Suprapubic skin (tissue), 4 donors: ENCODE results near the gene GREM1. TPM values are rescaled to one million over a fixed set of nuclear protein-coding genes. Genes with fewer than 3 reads are reported as not detected.

Source experiments
- DNase-seq, 2 donors: peaks; one replicate each; pipeline ENCODE4 v3.0.0-alpha.2; 2019; ENCODE audit warnings: low spot score in 2 of 2
- H3K27ac ChIP-seq: fragments of 200-600 bp; sonication (generic); one replicate; pipeline ENCODE4 v1.5.1; 2019
- H3K27me3 ChIP-seq: fragments of 200-600 bp; sonication (generic); one replicate; pipeline ENCODE4 v1.5.1; 2019
- H3K36me3 ChIP-seq: fragments of 200-600 bp; sonication (generic); one replicate; pipeline ENCODE4 v1.5.1; 2019
- H3K4me1 ChIP-seq: fragments of 200-600 bp; sonication (generic); one replicate; pipeline ENCODE4 v1.5.1; 2019
- H3K4me3 ChIP-seq: fragments of 200-600 bp; sonication (generic); one replicate; pipeline ENCODE4 v1.5.1; 2019; ENCODE audit warnings: mild to moderate bottlenecking
- H3K9me3 ChIP-seq: fragments of 200-600 bp; sonication (generic); one replicate; pipeline ENCODE4 v1.5.1; 2019
- EP300 ChIP-seq: sonication (generic); formaldehyde crosslinking; IDR thresholded peaks from one replicate; pipeline ENCODE4 v1.6.1; 2017; ENCODE audit warnings: antibody characterized with exemption
- POLR2A ChIP-seq, 2 donors: fragments of 450-650 bp; IDR thresholded peaks; one replicate each; pipeline ENCODE4 v1.6.1; 2017; ENCODE audit warnings: antibody characterized with exemption in 2 of 2, mild to moderate bottlenecking in 2 of 2, moderate library complexity in 2 of 2
- POLR2AphosphoS5 ChIP-seq, 3 donors: sonication (generic); formaldehyde crosslinking; IDR thresholded peaks; one replicate each; pipeline ENCODE4 v1.6.1; 2017; ENCODE audit warnings: antibody characterized with exemption in 3 of 3
- WGBS: methylation state at CpG from one replicate; pipeline ENCODE4 v1.1.5; 2018; 5-methylcytosine and 5-hydroxymethylcytosine counted together
- total RNA-seq, 4 donors: library from RNA; depleted of rRNA; stranded (reverse); fragments of >200 nt; gene quantifications; one replicate each; pipeline ENCODE4 v1.1.0, GENCODE V29; 2016
- TF ChIP-seq, protein P1 (sequence below), 2 donors: fragments of 200-600 bp in 1 of 2; fragments of 450-650 bp in 1 of 2; sonication (generic) in 1 of 2; IDR thresholded peaks; one replicate each; pipeline ENCODE4 v1.5.1; 2016 to 2019; ENCODE audit warnings: antibody characterized with exemption in 2 of 2, mild to moderate bottlenecking in 1 of 2, moderate library complexity in 1 of 2

Gene GREM1
- total RNA-seq, 4 donors from 2014 or later: 0.85 to 3.6 (median 1.6) TPM

DNA sequence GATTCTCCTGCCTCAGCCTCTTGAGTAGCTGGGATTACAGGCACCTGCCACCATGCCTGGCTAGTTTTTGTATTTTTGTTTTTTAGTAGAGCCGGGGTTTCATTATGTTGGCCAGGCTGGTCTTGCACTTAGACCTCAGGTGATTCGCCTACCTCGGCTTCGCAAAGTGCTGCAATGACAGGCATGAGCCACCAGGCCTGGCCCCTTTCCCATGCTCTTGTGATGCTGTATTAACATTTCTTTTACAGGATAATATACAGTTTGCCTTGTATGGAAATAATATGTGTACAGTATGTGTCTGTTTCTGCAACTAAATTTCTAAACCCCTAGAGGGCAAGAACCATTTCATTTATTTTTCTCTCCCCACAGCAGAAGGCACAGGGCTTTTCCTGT, 38.5 kb upstream of the GREM1 start:
- H3K36me3 ChIP-seq: no peaks in the 10 kb centered on the region
- no peak for DNase-seq
- H3K27ac ChIP-seq: no peak overlapping the region
- no peak overlapping the region for H3K4me3 ChIP-seq
- 78% methylated on average over 4 of the region's 4 CpGs for WGBS
- H3K4me1 ChIP-seq: peaks cover 42% of the 10 kb centered on the region
- TF ChIP-seq, protein P1, sequence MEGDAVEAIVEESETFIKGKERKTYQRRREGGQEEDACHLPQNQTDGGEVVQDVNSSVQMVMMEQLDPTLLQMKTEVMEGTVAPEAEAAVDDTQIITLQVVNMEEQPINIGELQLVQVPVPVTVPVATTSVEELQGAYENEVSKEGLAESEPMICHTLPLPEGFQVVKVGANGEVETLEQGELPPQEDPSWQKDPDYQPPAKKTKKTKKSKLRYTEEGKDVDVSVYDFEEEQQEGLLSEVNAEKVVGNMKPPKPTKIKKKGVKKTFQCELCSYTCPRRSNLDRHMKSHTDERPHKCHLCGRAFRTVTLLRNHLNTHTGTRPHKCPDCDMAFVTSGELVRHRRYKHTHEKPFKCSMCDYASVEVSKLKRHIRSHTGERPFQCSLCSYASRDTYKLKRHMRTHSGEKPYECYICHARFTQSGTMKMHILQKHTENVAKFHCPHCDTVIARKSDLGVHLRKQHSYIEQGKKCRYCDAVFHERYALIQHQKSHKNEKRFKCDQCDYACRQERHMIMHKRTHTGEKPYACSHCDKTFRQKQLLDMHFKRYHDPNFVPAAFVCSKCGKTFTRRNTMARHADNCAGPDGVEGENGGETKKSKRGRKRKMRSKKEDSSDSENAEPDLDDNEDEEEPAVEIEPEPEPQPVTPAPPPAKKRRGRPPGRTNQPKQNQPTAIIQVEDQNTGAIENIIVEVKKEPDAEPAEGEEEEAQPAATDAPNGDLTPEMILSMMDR (IDR thresholded peaks at IDR 0.05): no peak
- no peak for TF ChIP-seq EP300
- TF ChIP-seq POLR2AphosphoS5 (IDR thresholded peaks at IDR 0.05): no peak
- no peak for TF ChIP-seq POLR2A (IDR thresholded peaks at IDR 0.05)
- no peaks in the 10 kb centered on the region for H3K27me3 ChIP-seq
- H3K9me3 ChIP-seq: no peaks in the 10 kb centered on the region

DNA sequence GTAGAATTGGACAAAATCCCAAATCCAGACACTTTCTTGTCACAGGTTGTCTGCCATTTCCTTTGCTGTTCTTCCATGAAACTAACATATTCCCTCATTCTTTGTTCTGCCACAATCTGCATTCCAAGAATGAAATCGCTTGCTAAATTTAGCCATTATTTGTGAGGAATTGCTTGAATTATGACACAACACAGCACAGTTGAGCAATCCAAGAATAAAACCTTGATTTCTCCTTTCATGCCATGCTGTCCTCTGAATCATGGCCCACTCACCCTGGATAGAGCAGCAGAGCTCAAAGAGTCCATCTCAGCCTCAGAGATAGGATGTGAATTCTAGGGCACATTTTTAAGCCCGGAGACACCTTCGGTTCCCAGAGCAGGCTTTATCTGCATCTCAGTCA, 35.2 kb upstream of the GREM1 start:
- 78% methylated on average over 3 of the region's 3 CpGs for WGBS
- no peaks in the 10 kb centered on the region for H3K36me3 ChIP-seq
- H3K27ac ChIP-seq: no peak overlapping the region
- H3K4me1 ChIP-seq: peaks cover 24% of the 10 kb centered on the region
- no peak overlapping the region for H3K4me3 ChIP-seq
- H3K9me3 ChIP-seq: no peaks in the 10 kb centered on the region
- TF ChIP-seq POLR2A (IDR thresholded peaks at IDR 0.05): no peak
- TF ChIP-seq POLR2AphosphoS5 (IDR thresholded peaks at IDR 0.05): peak in 2 of 3 donors; percentile 25 to 72
- TF ChIP-seq, protein P1 (IDR thresholded peaks at IDR 0.05): no peak
- TF ChIP-seq EP300: no peak
- no peak for DNase-seq
- H3K27me3 ChIP-seq: no peaks in the 10 kb centered on the region

- WGBS: 93% methylated on average over 2 of the region's 2 CpGs
- TF ChIP-seq POLR2A (IDR thresholded peaks at IDR 0.05): no peak
- no peak for TF ChIP-seq EP300
- TF ChIP-seq, protein P1 (IDR thresholded peaks at IDR 0.05): no peak
- no peak for TF ChIP-seq POLR2AphosphoS5 (IDR thresholded peaks at IDR 0.05)
- no peak overlapping the region for H3K27ac ChIP-seq
These were observed 34.7 kb upstream of the GREM1 start for GRCh38 chr15:32682977-32683630.

GRCh38 chr15:32683906-32684584, 33.8 kb upstream of the GREM1 start:
- 77% methylated on average over 8 of the region's 8 CpGs for WGBS
- H3K4me1 ChIP-seq: peaks cover 20% of the 10 kb centered on the region
- no peaks in the 10 kb centered on the region for H3K27me3 ChIP-seq
- no peak for DNase-seq
- no peaks in the 10 kb centered on the region for H3K36me3 ChIP-seq
- TF ChIP-seq, protein P1 (IDR thresholded peaks at IDR 0.05): no peak
- TF ChIP-seq EP300: no peak
- no peak for TF ChIP-seq POLR2A (IDR thresholded peaks at IDR 0.05)
- TF ChIP-seq POLR2AphosphoS5 (IDR thresholded peaks at IDR 0.05): no peak
- no peak overlapping the region for H3K27ac ChIP-seq
- no peaks in the 10 kb centered on the region for H3K9me3 ChIP-seq
- no peak overlapping the region for H3K4me3 ChIP-seq

More at GRCh38 chr15:32682977-32683630, 34.7 kb upstream of the GREM1 start:
- Histone ChIP-seq H3K4me1 (peaks cover 22% of the 10 kb centered on the region), H3K27me3 (no peaks in the 10 kb centered on the region), H3K4me3 (no peak overlapping the region), H3K9me3 (no peaks in the 10 kb centered on the region), H3K36me3 (no peaks in the 10 kb centered on the region)
- no peak for DNase-seq

DNA sequence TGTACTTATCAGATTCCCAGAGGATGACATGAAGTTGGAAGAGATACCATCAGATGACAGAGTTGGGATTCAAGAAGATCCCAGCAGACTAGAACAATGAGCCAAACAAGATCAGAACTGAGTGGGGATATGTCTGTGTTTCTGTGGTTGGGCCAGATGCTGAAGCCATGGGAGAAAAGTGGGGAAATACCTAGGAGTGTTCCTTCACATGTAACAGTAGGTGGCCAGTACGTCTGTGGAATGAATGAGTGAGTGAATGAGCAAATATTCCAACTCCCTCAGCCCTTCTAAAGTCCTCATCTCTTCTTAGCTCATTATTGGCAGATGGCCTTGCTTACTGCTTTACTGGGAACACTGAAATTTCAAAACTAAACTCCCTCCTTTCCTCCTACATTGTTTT, 32.2 kb upstream of the GREM1 start:
- Histone ChIP-seq H3K9me3 (no peaks in the 10 kb centered on the region), H3K27ac (no peak overlapping the region), H3K4me1 (peaks cover 12% of the 10 kb centered on the region), H3K36me3 (no peaks in the 10 kb centered on the region), H3K4me3 (no peak overlapping the region), H3K27me3 (no peaks in the 10 kb centered on the region)
- WGBS: 50% methylated on average over 1 of the region's 1 CpG
- no peak for DNase-seq
- TF ChIP-seq POLR2AphosphoS5 (IDR thresholded peaks at IDR 0.05): peak in 1 of 3 donors; percentile 44
- TF ChIP-seq, protein P1 (IDR thresholded peaks at IDR 0.05): no peak
